HG03103 (cell line): Measurements from ENCODE around the gene NR2F1.

Experiments used
- ATAC-seq: cut with Tn5 transposase; IDR thresholded peaks from one replicate; pipeline ENCODE4 v1.9.1; 2021; ENCODE audit warnings: low read depth; ENCODE audit not compliant: unreplicated experiment

NR2F1 gene

GRCh38 chr5:93590493-93590892, 7.5 kb downstream of the NR2F1 start:
- no peak for ATAC-seq

DNA sequence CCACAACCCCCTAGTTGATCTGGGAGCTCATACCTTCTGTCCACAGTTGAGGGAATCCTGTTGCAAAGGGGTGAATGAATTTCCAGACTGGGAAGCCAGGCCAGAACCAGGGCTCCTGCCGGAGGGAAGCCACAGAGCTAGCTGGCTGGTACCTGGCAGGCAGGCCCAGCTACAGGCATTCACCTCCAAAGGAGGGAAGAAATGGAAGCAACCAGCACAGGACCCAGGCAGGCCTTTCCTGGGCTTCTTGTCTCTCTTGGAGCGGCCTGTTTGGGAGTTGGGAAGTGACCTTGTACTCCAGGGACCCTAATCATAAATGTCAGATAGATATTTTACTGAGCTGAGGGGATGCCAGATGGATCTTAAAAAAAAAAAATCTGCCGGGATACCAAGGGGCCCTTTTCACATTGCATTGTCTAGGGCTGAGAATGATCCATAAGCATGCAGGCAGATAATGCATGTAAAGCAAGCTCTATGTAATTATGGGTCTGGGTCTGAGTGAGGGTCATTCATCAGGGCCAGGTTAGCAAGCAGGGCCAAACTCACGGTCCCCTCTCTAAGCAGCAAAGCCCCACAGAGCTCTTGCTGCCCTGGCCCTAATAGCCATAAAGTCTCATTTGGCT, 8.4 kb downstream of the NR2F1 start:
- no peak for ATAC-seq

- ATAC-seq = no peak
These were observed 9.9 kb downstream of the NR2F1 start for GRCh38 chr5:93592883-93593282.

GRCh38 chr5:93593476-93594131, 10.6 kb downstream of the NR2F1 start:
- no peak for ATAC-seq

GRCh38 chr5:93594591-93595419, 11.8 kb downstream of the NR2F1 start:
- ATAC-seq = no peak

- no peak for ATAC-seq
These were observed 12.6 kb downstream of the NR2F1 start for GRCh38 chr5:93595420-93596147.

- ATAC-seq = no peak
These were observed 13.3 kb downstream of the NR2F1 start for GRCh38 chr5:93596310-93596675.

GRCh38 chr5:93596676-93597490, 13.9 kb downstream of the NR2F1 start:
- ATAC-seq = no peak

DNA sequence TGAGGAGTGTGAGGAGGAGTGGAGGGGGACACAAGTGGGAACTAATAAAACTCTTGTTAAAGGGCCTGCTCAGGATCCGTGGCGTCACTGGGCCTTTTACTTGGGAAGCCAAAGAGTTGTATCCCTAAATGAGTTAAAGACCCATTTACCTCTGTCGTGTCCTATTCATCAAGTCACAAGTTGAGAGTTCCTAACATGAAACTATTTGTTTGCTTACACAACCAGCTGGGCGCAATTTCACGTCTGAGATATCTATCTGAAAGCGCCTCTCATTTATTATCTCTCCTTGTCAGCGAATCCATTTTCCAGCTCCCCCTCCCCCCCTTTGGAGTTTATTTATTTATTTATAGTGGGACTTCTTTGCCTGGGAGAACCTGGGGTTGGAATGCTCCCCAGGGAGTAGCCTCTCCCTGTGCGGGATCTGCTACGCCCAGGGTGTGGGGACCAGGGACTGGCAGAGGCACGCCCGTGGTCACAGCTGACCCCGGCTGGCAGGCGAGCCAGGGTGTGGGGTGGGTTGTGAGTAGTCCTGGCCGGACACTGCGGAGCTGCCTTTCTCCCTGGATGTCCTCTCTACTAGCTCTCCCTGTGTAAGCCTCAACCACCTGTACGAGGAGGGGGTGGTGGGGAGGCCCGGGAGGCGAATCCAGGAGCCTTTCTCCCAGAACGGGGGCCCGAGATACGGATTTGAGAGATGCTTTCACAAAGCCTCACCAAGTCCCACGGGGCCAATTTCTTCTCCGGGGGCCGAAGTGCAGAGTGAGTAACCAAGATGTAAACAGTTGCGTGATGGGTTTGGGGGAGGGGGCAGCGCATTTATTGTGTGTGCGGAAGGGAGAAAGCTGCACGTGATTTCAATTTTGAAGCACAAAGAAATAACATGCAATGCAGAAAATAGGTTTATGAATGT, 15.3 kb downstream of the NR2F1 start:
- ATAC-seq = no peak

- no peak for ATAC-seq
These were observed 16.0 kb downstream of the NR2F1 start for GRCh38 chr5:93599001-93599379.

- no peak for ATAC-seq
These were observed 16.5 kb downstream of the NR2F1 start for GRCh38 chr5:93599399-93600120.

GRCh38 chr5:93600409-93601070, 17.5 kb downstream of the NR2F1 start:
- no peak for ATAC-seq

- ATAC-seq = no peak
These were observed 18.2 kb downstream of the NR2F1 start for GRCh38 chr5:93601071-93601801.

DNA sequence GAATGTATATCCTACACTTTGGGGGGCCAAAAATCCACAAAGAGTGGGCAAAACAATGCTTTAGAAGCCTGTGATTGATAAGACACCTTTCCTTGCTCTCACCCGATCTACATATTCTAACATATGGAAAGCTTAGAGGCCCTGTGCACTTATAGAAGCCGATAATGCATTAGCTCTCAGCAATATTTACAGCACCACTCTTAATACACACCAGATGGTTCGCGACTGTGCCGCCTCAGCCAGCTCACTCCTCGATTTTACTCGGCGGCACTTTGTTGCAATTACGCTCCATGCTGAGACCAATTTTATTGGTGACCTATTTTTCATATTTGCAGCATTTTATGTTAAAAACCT, 18.8 kb downstream of the NR2F1 start:
- no peak for ATAC-seq

- no peak for ATAC-seq
These were observed 19.4 kb downstream of the NR2F1 start for GRCh38 chr5:93602241-93603077.

DNA sequence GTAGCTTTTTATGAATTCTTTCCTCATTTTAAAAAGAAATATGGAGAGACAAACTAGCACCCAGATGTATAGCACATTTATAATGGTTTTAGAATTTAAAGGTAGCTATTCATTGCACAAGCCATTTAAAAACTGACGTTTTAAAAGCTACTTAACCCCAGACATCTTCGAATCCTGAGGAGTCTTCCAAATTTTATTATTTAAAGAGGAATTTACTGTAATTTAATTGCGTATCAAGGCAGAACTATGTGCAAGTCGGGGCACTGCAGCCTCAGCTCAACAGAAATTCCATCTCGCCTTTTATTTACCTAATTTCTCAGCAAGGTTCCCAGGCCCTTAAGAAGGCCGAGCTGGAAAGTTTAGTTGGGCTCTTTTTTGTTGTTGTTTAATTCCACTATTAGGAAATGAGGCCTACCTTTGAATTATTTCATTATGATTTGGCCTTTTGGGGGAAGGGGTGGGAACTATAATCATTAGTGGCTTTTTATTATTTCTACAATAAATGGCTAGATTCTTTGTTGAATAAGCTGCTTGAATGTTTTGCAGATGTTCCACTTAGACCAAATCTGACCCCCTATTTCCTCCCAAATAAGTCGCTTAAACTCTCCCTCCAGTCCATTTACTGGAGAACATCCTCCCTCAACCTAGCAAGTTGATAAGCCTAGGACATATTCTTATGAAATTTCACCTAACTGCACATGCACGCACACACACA, 20.2 kb downstream of the NR2F1 start:
- ATAC-seq = no peak
